Right hindlimb (tissue), 1 donor: ENCODE data around the gene KIAA0408.
"Not testable (repeated sequence)": the region's sequence is repeated elsewhere in the genome, so short reads cannot be mapped to it uniquely, and the experiment has no call there.

ENCODE experiments used
- DNase-seq: peaks from one replicate; pipeline ENCODE4 v3.0.0-alpha.2; 2018

Gene KIAA0408

GRCh38 chr6:127462376-127462775 lies 3.2 kb upstream of the KIAA0408 start:
- no peak for DNase-seq

DNA sequence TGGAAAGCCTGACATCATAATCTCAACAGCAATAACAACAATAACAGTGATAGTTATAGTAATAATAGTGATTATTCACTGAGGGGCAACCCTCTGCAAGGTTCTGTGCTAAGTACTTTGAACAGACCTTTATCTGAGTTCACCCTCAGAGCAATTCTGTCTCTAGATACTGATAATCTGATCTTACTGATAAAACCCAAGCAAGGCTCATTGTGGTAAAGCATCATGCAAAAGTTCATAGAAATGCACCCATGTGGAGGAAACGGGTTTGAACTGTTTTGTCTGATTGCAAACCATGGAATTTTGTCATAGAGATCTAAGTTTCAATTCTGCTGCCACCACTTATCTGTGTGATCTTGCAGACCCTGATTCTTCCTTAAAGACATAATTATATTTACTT lies 1.3 kb upstream of the KIAA0408 start:
- no peak for DNase-seq

GRCh38 chr6:127458817-127459216 lies 372 bp downstream of the KIAA0408 start:
- DNase-seq, result peak; percentile 76

- DNase-seq, result no peak
Observed at GRCh38 chr6:127458222-127458621, 967 bp downstream of the KIAA0408 start.

- DNase-seq, result no peak
Observed at GRCh38 chr6:127457456-127458064, 1.6 kb downstream of the KIAA0408 start.

GRCh38 chr6:127456465-127456864 lies 2.7 kb downstream of the KIAA0408 start:
- DNase-seq, result peak; percentile 31

DNA sequence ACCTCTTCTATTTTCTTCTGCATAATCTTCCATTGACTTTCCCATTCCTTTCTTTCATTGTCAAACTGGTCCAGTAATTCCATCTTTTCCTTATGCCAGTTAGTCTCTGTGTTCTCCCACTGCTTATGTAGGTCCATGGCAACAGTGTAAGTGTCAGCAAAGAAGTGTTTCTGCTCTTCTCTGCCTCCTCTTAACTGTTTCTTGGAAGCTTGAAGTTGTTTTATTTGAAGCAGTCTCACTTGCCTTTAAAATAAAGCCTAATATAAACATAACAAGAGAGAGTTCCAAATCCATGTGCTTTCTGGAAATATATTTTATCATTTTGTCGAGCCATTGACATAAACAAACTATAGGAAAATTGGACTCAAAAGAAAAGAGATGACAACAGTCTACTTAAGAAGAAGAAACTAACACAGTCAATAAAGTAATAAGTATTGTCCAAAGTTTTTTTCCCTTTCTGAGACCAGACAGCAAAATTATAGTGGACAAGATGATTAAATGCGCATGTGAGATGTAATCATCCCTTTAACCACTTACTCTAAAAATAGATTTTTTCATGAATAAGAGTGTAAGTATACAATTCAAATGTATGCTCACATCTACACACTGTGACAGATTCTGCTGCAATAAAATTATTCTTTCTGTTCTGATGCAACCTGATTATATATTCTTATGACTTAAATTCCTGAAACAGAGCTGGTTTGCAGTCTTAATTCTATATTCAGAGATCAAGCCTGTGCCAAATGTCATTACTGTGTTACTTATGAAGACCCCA lies 5.2 kb downstream of the KIAA0408 start:
- DNase-seq, result no peak

DNA sequence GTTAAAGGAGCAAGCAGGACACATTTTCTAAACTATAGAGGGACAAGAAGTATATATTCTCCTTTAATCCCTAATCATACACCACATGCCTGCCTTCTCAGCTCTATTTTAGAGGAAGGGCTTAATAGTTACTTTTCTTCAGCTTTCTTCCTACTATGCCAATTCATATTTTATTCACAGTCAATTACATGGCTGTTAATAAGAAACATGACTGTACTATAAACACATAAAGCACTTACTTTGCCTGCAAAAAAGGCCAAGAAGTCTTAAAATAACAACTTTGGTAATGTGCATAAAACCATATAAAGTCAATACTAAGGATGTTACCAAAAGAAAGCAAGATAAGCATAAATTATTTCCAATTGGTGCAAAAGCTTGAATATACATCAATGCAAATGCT lies 6.4 kb downstream of the KIAA0408 start:
- DNase-seq, result no peak

- no peak for DNase-seq
Observed at GRCh38 chr6:127451388-127451787, 7.8 kb downstream of the KIAA0408 start.

GRCh38 chr6:127447780-127448179 lies 11.4 kb downstream of the KIAA0408 start:
- DNase-seq, result no peak

- DNase-seq, result no peak
Observed at GRCh38 chr6:127446356-127446755, 12.8 kb downstream of the KIAA0408 start.

GRCh38 chr6:127441881-127442280 lies 17.3 kb downstream of the KIAA0408 start:
- no peak for DNase-seq

GRCh38 chr6:127439718-127440117 lies 19.5 kb downstream of the KIAA0408 start:
- no peak for DNase-seq

GRCh38 chr6:127436578-127437110 lies 22.5 kb downstream of the KIAA0408 start:
- DNase-seq, result no peak

DNA sequence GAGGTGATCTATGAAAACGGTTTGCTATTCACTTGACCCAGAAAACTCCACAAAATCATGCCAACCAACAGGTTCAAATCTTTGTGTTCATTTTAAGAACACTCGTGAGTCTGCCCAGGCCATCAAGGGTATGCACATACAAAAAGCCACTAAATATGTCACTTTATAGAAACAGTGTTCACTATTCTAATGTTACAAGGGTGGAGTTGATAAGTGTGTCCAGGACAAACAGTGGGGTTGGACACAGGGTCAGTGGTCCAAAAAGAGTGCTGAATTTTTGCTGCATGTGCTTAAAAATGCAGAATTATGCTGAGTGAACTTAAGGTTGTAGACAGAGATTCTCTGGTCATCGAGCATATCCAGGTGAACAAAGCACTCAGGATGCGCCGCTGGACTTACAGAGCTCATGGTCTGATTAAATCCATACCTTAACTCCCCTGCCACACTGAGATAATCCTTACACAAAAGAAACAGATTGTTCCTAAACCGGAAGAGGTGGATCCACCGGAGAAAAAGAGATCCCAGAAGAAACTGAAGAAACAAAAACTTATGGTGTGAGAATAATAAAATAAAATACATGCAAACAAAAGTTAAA lies 23.5 kb downstream of the KIAA0408 start:
- no peak for DNase-seq

- DNase-seq, result no peak
Observed at GRCh38 chr6:127434651-127435050, 24.5 kb downstream of the KIAA0408 start.

GRCh38 chr6:127428562-127428961 lies 30.6 kb downstream of the KIAA0408 start:
- DNase-seq, result not testable (repeated sequence)

- no peak for DNase-seq
Observed at GRCh38 chr6:127423921-127424320, 35.3 kb downstream of the KIAA0408 start.

DNA sequence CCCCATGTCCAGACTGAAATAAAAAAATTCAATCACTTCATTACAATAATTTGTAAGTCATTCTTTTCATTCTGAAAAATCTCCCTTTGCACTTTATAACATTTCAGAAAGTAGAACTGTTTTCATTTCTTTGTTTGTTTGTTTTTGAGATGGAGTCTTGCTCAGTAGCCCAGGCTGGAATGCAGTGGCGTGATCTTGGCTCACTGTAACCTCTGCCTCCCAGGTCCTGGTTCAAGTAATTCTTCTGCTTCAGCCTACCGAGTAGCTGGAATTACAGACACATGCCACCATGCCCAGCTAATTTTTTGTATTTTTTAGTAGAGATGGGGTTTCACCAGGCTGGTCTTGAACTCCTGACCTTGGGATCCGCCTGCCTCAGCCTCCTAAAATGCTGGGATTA lies 38.0 kb downstream of the KIAA0408 start:
- not testable (repeated sequence) for DNase-seq

DNA sequence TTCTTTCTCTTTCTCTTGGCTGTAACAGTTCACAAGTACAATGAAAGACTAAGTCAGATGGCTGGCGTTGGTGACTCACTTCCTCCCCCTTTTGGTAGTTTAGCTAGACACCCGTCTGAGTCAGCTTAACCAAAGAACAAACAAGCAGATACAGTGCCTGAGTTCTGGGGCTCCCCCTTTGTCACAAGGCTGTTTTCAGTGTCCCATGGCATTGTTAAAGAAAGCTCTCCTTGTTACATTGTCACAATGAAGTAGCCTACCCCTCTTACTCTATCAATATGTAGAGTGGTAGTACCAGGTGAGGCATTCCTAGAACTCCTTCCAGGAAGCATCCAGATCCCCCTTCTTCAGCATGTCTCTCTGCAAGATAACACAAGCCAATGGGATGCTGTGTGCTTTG lies 38.6 kb downstream of the KIAA0408 start:
- DNase-seq, result peak; percentile 61

DNA sequence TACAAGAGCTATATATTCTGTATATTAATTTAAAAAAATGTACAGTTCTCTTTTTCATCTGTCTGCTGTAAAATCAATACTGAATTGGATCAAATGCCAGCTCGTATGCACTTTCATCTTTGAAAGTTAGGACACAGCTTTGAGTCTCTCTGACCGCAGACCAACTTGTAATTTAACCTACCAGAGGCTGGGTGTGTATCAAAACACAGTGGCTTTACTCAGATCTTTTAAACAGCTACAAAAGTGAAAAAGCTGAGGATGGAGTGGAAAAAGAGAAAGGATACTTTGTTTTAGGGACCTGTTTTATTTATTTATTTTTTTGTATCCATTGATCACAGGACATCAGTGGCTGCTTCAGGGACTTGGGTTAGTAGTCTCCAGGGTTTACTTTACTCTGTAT lies 44.1 kb downstream of the KIAA0408 start:
- no peak for DNase-seq

DNA sequence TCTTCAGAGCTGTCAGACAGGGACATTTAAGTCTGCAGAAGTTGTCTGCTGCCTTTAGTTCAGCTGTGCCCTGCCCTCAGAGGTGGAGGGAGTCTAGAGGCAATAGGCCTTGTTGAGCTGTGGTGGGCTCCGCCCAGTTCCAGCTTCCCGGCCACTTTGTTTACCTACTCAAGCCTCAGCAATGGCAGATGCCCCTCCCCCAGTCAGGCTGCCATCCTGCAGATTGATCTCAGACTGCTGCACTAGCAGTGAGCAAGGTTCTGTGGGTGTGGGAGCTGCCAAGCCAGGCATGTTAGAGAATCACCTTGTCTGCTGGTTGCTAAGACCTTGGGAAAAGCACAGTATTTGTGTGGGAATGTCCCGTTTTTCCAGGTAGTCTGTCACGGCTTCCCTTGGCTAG lies 46.1 kb downstream of the KIAA0408 start:
- DNase-seq, result not testable (repeated sequence)

DNA sequence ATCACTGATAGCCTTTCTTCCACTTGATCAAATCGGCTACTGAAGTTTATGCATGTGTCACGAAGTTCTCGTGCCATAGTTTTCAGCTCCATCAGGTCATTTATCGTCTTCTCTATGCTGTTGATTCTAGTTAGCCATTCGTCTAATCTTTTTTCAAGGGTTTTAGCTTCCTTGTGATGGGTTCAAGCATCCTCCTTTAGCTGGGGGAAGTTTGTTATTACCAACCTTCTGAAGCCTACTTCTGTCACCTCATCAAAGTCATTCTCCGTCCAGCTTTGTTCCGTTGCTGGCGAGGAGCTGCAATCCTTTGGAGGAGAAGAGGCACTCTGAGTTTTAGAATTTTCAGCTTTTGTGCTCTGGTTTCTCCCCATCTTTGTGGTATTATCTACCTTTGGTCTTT lies 47.2 kb downstream of the KIAA0408 start:
- not testable (repeated sequence) for DNase-seq
